WTC11 (cell line): ENCODE data around the gene P2RX1. TPM values are rescaled to one million over a fixed set of nuclear protein-coding genes. Genes with fewer than 3 reads are reported as not detected.

Source experiments
- ATAC-seq: fragments of 200-7000 bp; cut with Tn5 transposase; 2 replicates; pipeline ENCODE4 v1.10.0; 2021; ENCODE audit warnings: mild to moderate bottlenecking, moderate library complexity
- CTCF ChIA-PET: fragments of 300-600 bp; sonication (Branson Sonifier 250); formaldehyde crosslinking; loops from one replicate; lab custom pipeline; 2021; ENCODE audit warnings: antibody characterized with exemption; lab: Charles Lee
- POLR2A ChIA-PET: fragments of 350-600 bp; sonication (Branson Sonifier 250); formaldehyde crosslinking; loops from one replicate; lab custom pipeline; 2021; ENCODE audit warnings: antibody characterized with exemption; lab: Charles Lee
- DNase-seq: peaks from one replicate; pipeline ENCODE4 v3.0.0; 2021; ENCODE audit warnings: low spot score
- H3K27ac Mint-ChIP-seq: 2 replicates; pipeline ENCODE4 v1.8.0; 2021; ENCODE audit warnings: mixed read lengths
- H3K27me3 Mint-ChIP-seq: 2 replicates; pipeline ENCODE4 v1.8.0; 2021; ENCODE audit warnings: low read depth, mild to moderate bottlenecking, moderate library complexity, mixed read lengths
- H3K36me3 Mint-ChIP-seq: 2 replicates; pipeline ENCODE4 v1.8.0; 2021; ENCODE audit warnings: mixed read lengths
- H3K4me1 Mint-ChIP-seq: 2 replicates; pipeline ENCODE4 v1.8.0; 2022; ENCODE audit warnings: mixed read lengths
- H3K4me3 Mint-ChIP-seq: 2 replicates; pipeline ENCODE4 v1.8.0; 2021; ENCODE audit warnings: mild to moderate bottlenecking, moderate library complexity, mixed read lengths
- H3K9me3 Mint-ChIP-seq: 2 replicates; pipeline ENCODE4 v1.8.0; 2021; ENCODE audit warnings: mixed read lengths
- ATF3 ChIP-seq: sonication (generic); formaldehyde crosslinking; conservative IDR thresholded peaks from 2 replicates; pipeline ENCODE4 v1.8.1; 2022; ENCODE audit warnings: mild to moderate bottlenecking, missing genetic modification reagents
- CDX4 ChIP-seq: fragments of 250-450 bp; sonication (Bioruptor Pico); IDR thresholded peaks from 2 replicates; pipeline ENCODE4 v1.9.0; 2021; ENCODE audit warnings: moderate library complexity, mild to moderate bottlenecking, inconsistent platforms, borderline replicate concordance
- CREM ChIP-seq: sonication (generic); formaldehyde crosslinking; IDR thresholded peaks from 2 replicates; pipeline ENCODE4 v1.8.1; 2022; ENCODE audit warnings: mild to moderate bottlenecking, missing genetic modification reagents, moderate library complexity
- E2F4 ChIP-seq: sonication (generic); formaldehyde crosslinking; IDR thresholded peaks from 2 replicates; pipeline ENCODE4 v1.8.1; 2022; ENCODE audit warnings: low read depth, mild to moderate bottlenecking, moderate library complexity, missing genetic modification reagents, borderline replicate concordance
- GRHL2 ChIP-seq: fragments of 250-450 bp; sonication (Bioruptor Pico); IDR thresholded peaks from 2 replicates; pipeline ENCODE4 v1.8.0; 2022; ENCODE audit warnings: mild to moderate bottlenecking, moderate library complexity; ENCODE audit not compliant: insufficient replicate concordance, severe bottlenecking
- HMGA2 ChIP-seq: fragments of 250-450 bp; sonication (Bioruptor Pico); IDR thresholded peaks from 2 replicates; pipeline ENCODE4 v1.4.0; 2021; ENCODE audit warnings: mild to moderate bottlenecking, moderate library complexity
- IRF2 ChIP-seq: sonication (generic); formaldehyde crosslinking; IDR thresholded peaks from 2 replicates; pipeline ENCODE4 v1.8.0; 2022; ENCODE audit warnings: low read depth, missing genetic modification reagents, borderline replicate concordance
- JUN ChIP-seq: sonication (generic); formaldehyde crosslinking; IDR thresholded peaks from 2 replicates; pipeline ENCODE4 v1.8.0; 2023; ENCODE audit warnings: mild to moderate bottlenecking, missing genetic modification reagents
- NFATC4 ChIP-seq: fragments of 250-450 bp; sonication (Bioruptor Pico); IDR thresholded peaks from 2 replicates; pipeline ENCODE4 v1.9.0; 2021; ENCODE audit warnings: mild to moderate bottlenecking
- SMAD3 ChIP-seq: sonication (generic); formaldehyde crosslinking; IDR thresholded peaks from 2 replicates; pipeline ENCODE4 v1.8.0; 2022; ENCODE audit warnings: missing genetic modification reagents, mild to moderate bottlenecking, borderline replicate concordance
- SMAD4 ChIP-seq: sonication (generic); formaldehyde crosslinking; IDR thresholded peaks from 2 replicates; pipeline ENCODE4 v1.8.0; 2022; ENCODE audit warnings: mild to moderate bottlenecking, missing genetic modification reagents
- ZBTB43 ChIP-seq: sonication (generic); formaldehyde crosslinking; IDR thresholded peaks from 2 replicates; pipeline ENCODE4 v1.8.1; 2023; ENCODE audit warnings: mild to moderate bottlenecking, missing genetic modification reagents
- ZNF138 ChIP-seq: sonication (generic); formaldehyde crosslinking; conservative IDR thresholded peaks from 2 replicates; pipeline ENCODE4 v1.8.1; 2022; ENCODE audit warnings: mild to moderate bottlenecking, moderate library complexity, missing genetic modification reagents
- ZNF263 ChIP-seq: sonication (generic); formaldehyde crosslinking; IDR thresholded peaks from 2 replicates; pipeline ENCODE4 v1.8.1; 2022; ENCODE audit warnings: low read depth, mild to moderate bottlenecking, moderate library complexity, missing genetic modification reagents
- total RNA-seq: library from RNA; stranded (reverse); gene quantifications from 3 replicates; pipeline ENCODE4 v1.2.3, GENCODE V29; 2021
- TF ChIP-seq, protein P1 (sequence below): sonication (generic); formaldehyde crosslinking; IDR thresholded peaks from 2 replicates; pipeline ENCODE4 v1.8.1; 2022; ENCODE audit warnings: mild to moderate bottlenecking, missing genetic modification reagents, moderate library complexity, borderline replicate concordance
- TF ChIP-seq, protein P2 (sequence below): fragments of 250-450 bp; sonication (Bioruptor Pico); IDR thresholded peaks from 2 replicates; pipeline ENCODE4 v1.9.0; 2021; ENCODE audit warnings: mild to moderate bottlenecking, borderline replicate concordance
- TF ChIP-seq, protein P3 (sequence below): sonication (generic); formaldehyde crosslinking; IDR thresholded peaks from 2 replicates; pipeline ENCODE4 v1.8.1; 2022; ENCODE audit warnings: mild to moderate bottlenecking, moderate library complexity, missing genetic modification reagents

P2RX1 gene
- total RNA-seq, 1 experiment from 2014 or later: 0.07 TPM

- Mint-ChIP-seq H3K27ac (no peak overlapping the region), H3K4me1 (peaks cover 13% of the 10 kb centered on the region), H3K36me3 (no peaks in the 10 kb centered on the region), H3K27me3 (no peaks in the 10 kb centered on the region), H3K4me3 (no peak overlapping the region), H3K9me3 (no peaks in the 10 kb centered on the region)
- DNase-seq (no peak), ATAC-seq (no peak)
- ChIA-PET CTCF (interaction anchor here (0.6 to 4.7 kb wide), 8 partner anchors 10 to 511 kb away, joined by 3 to 31 read pairs (median 5); partner anchors contain the start of genes CAMKK1 and NCBP3), POLR2A (no interaction called here)
- TF ChIP-seq ZBTB43 (0 out of 2 replicates have a peak, but pooled peaks have one; percentile 22), ATF3 (CRISPR knock-in tag) (no peak)
- TF ChIP-seq, all 79 proteins: peak for 1
Observed at GRCh38 chr17:3903051-3903825, 13.0 kb downstream of the P2RX1 start.

- no peak for TF ChIP-seq JUN (CRISPR knock-in tag)
- TF ChIP-seq NFATC4 (CRISPR knock-in tag): no peak
- no peak for TF ChIP-seq E2F4 (CRISPR knock-in tag)
- no peak for TF ChIP-seq SMAD3 (CRISPR knock-in tag)
- TF ChIP-seq, protein P1, sequence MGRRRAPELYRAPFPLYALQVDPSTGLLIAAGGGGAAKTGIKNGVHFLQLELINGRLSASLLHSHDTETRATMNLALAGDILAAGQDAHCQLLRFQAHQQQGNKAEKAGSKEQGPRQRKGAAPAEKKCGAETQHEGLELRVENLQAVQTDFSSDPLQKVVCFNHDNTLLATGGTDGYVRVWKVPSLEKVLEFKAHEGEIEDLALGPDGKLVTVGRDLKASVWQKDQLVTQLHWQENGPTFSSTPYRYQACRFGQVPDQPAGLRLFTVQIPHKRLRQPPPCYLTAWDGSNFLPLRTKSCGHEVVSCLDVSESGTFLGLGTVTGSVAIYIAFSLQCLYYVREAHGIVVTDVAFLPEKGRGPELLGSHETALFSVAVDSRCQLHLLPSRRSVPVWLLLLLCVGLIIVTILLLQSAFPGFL (CRISPR knock-in tag): no peak
- no peak for TF ChIP-seq SMAD4 (CRISPR knock-in tag)
- TF ChIP-seq GRHL2 (CRISPR knock-in tag): no peak
- no peak for TF ChIP-seq HMGA2 (CRISPR knock-in tag)
- no peak for TF ChIP-seq IRF2
- TF ChIP-seq, protein P2, sequence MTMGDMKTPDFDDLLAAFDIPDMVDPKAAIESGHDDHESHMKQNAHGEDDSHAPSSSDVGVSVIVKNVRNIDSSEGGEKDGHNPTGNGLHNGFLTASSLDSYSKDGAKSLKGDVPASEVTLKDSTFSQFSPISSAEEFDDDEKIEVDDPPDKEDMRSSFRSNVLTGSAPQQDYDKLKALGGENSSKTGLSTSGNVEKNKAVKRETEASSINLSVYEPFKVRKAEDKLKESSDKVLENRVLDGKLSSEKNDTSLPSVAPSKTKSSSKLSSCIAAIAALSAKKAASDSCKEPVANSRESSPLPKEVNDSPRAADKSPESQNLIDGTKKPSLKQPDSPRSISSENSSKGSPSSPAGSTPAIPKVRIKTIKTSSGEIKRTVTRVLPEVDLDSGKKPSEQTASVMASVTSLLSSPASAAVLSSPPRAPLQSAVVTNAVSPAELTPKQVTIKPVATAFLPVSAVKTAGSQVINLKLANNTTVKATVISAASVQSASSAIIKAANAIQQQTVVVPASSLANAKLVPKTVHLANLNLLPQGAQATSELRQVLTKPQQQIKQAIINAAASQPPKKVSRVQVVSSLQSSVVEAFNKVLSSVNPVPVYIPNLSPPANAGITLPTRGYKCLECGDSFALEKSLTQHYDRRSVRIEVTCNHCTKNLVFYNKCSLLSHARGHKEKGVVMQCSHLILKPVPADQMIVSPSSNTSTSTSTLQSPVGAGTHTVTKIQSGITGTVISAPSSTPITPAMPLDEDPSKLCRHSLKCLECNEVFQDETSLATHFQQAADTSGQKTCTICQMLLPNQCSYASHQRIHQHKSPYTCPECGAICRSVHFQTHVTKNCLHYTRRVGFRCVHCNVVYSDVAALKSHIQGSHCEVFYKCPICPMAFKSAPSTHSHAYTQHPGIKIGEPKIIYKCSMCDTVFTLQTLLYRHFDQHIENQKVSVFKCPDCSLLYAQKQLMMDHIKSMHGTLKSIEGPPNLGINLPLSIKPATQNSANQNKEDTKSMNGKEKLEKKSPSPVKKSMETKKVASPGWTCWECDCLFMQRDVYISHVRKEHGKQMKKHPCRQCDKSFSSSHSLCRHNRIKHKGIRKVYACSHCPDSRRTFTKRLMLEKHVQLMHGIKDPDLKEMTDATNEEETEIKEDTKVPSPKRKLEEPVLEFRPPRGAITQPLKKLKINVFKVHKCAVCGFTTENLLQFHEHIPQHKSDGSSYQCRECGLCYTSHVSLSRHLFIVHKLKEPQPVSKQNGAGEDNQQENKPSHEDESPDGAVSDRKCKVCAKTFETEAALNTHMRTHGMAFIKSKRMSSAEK: no peak
- TF ChIP-seq CDX4 (CRISPR knock-in tag): no peak
- TF ChIP-seq ZNF263 (CRISPR knock-in tag): no peak
- TF ChIP-seq, protein P3, sequence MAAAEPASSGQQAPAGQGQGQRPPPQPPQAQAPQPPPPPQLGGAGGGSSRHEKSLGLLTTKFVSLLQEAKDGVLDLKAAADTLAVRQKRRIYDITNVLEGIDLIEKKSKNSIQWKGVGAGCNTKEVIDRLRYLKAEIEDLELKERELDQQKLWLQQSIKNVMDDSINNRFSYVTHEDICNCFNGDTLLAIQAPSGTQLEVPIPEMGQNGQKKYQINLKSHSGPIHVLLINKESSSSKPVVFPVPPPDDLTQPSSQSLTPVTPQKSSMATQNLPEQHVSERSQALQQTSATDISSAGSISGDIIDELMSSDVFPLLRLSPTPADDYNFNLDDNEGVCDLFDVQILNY (CRISPR knock-in tag): no peak
- no peak for TF ChIP-seq CREM (CRISPR knock-in tag)
- TF ChIP-seq ZNF138 (CRISPR knock-in tag): no peak
- TF ChIP-seq, all 79 proteins: peak for 0
- Mint-ChIP-seq H3K4me3 (no peak overlapping the region), H3K36me3 (no peaks in the 10 kb centered on the region), H3K27ac (peak overlapping the region; percentile 21), H3K4me1 (peaks cover 7% of the 10 kb centered on the region), H3K9me3 (no peaks in the 10 kb centered on the region), H3K27me3 (no peaks in the 10 kb centered on the region)
- ATAC-seq (no peak), DNase-seq (no peak)
- ChIA-PET CTCF (interaction anchor here (0.6 to 1.4 kb wide), 4 partner anchors 10 to 719 kb away, joined by 3 to 5 read pairs (median 4); no protein-coding TSS in a partner anchor), POLR2A (no interaction called here)
Observed at GRCh38 chr17:3900646-3901045, 15.6 kb downstream of the P2RX1 start.
